Measurements from ENCODE around the gene DGKH.
"Not testable (repeated sequence)": the region's sequence is repeated elsewhere in the genome, so short reads cannot be mapped to it uniquely, and the experiment has no call there.

The DGKH gene

DNA sequence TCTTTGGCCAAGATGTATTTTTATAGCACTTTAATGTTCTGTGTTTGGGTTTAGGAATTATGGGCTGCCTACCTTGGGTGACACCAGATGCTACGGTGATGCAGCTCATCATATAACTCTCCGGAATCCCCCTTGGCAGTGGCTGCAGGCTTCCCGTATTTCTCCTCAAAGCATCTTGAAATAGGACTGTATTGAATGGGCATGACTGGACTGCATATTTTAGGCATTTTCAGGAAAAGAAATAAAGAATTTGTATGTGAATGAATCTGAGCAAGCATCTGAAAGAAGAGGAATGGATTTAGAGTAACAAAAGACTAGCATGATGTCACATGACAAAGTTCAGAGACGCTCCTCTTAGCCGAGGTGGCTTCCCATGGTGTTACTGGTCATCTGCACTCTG lies 70.6 kb downstream of the DGKH start:
- no peak for DNase-seq

DNA sequence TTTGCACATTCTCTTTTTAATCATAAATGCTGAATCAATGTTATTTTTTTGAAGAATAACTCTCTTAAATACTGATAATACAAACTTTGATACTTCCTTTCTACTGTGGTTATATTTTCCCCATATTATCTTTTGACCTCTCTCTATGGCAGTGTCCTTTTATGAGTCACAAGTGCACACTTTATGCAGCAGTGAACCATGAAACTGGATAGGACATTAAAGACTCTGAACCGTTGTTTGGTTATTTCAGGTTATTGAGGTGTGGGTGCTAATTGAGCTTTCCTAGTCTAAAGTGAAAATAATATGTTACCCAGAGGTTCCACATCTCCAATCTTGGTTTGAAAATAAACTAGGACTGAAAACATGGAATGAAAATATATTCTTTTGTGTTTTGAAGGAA lies 71.4 kb downstream of the DGKH start:
- DNase-seq, result no peak

DNA sequence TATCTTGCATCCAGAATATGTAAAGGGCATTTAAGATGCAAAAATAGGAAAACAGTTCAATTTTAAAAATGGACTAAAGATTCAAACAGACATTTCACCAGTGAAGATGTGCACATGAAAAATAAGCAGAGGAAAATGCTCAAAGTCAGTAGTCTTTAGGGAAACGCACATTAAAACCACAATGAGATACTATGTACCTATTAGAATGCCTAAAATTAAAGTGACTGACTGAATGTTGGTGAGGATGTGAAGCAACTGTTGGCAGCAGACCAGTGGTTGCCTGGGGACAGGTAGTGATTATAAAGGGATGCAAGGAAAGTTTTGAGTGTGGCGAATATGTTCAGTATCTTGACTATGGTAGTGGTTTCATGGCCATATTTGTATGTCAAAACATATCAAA lies 75.2 kb downstream of the DGKH start:
- no peak for DNase-seq

DNA sequence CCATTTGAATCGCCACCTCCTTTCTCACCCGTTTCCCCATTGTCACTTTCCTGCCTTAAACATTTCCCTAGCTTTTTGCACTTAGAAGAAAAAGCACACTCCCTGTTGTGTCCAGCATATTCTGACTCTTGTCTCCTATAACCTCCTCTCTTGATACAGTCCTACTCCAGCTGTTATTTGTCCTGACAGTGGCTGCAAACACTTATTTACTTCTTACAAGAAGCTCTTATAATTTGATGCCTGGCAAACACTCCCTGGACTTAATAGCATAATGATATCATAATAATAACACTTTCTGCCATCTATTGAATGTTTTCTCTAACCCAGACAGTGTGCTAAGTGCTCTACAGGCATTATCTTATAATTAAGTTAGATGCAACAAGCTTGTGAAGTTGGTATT lies 76.6 kb downstream of the DGKH start:
- DNase-seq, result no peak

DNA sequence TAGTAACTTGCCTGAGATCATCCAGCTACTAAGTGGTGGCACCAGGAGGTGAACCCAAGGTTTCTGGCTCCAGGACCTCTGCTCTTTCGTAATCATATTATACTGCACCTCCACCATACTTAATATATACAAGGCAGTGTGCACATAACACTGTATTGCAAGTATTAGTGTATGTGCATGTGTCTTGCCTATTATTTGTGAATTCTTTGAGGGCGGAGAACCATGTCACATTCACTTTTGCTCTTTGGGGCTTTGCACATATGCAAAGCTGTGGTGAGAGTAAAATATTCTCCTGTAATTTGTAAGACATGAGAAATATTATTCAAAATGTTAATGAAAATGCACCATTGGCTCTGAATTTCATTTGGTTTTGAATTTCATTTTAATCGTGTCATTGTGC lies 78.6 kb downstream of the DGKH start:
- DNase-seq, result no peak

DNA sequence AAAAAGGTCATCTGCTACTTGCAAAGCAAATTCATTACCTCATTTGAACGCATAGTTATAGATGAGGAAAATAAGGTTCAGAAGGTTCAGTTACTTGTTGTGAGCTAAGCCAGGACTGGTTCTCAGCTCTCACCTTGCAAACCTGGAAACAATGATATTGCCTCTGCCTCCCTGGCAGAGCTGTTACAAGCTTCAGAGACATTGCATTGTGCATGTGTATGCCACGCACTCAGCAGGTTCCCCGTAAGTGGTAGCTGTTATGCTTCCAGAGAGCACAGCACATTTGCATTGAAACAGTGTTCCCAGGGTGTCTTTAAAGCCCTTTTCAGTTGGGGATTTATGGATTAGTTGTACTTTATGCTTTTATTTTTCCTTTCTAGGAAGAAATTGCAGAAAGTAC lies 80.6 kb downstream of the DGKH start:
- DNase-seq, result no peak

DNA sequence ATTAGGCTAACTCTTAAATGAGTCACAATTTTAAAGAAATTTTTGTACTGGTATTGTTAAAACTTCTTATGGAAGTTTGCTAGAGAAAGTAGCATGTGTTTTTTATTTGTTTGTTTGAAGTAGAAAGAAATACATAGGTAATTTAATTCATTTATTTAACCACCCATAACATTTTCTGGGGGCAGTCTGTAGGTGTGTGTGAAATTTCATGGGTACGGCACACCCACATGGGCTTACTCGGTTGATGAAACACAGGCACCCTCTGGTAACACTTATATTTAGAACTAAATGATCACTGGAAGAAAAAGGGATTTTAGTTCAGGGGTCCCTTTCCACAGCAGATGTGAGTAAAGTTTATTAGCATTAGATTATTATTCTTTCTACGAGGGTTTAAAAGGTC lies 88.1 kb downstream of the DGKH start:
- no peak for DNase-seq

DNA sequence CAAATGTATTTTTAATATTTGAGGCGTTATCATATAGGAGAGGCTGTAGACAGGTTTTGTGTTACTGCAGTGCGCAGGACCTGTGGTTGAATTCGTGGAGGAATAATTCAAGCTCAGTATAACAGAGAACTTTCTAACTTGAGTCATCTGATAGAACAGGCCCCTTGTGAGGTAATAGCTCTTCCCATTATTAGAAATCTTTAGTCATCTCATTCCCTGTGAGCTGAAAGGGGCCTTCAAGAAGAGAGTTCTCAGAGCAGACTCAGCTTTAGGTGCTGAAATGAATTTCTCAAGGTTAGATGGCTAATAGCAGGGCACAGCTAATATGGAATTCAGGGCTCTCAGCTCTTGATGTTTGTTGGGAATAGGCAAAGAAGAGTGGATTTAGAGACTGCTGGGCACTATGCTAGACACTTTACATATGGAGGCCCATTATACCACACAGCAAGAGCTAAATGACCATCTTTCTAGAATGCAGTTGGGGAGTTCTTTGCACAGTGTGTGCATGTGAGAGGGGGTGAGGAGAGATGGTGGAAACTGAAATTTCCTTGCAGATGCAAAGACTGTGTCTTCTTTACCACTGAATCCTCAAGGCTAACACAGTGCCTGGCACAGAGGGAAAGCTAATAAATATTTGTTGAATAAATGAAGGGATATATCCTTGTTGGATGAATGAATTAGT lies 89.5 kb downstream of the DGKH start:
- DNase-seq, result no peak

DNA sequence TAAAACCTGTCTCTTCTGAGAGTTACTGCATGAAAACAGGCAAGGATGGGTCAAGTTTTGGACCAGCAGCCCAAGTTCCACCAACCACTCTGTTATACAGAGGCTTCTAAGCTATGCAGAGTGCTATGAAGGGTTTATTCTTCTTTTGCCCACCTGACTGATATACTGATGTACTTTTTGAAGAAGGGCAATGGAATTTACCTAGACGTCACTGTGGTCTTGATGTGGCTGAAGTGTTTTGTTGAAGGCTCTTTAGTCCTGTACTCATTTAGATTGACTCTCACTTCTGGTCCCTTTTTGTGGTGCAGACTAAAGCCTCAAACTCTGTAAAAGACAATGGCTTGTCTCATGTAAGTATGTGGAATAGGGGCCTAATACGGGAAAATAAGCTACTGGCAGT lies 92.0 kb downstream of the DGKH start:
- DNase-seq, result no peak

DNA sequence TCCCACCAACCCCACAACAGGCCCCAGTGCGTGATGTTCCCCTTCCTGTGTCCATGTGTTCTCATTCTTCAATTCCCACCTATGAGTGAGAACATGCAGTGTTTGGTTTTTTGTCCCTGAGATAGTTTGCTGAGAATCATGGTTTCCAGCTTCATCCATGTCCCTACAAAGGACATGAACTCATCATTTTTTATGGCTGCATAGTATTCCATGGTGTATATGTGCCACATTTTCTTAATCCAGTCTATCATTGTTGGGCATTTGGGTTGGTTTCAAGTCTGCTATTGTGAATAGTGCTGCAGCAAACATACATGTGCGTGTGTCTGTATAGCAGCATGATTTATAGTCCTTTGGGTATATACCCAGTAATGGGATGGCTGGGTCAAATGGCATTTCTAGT lies 92.6 kb downstream of the DGKH start:
- not testable (repeated sequence) for DNase-seq

DNA sequence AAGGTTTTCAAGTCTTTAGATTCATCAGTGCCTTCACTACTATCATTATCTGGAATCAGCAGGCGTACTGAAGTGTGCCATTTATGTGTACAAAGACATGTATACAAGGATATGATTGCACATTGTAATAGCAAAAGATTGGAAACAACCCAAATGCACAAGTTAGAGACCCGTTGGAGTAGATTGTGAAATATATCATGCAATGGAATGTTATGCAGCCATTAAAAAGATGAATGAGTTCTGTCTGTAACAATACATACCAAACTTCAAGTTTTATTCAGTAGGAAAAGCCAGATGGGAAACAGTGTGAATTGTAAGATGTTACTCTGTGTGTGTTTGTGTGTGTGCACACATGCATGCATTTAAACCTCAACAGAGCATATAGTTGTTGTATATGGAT lies 97.9 kb downstream of the DGKH start:
- DNase-seq, result no peak

DNA sequence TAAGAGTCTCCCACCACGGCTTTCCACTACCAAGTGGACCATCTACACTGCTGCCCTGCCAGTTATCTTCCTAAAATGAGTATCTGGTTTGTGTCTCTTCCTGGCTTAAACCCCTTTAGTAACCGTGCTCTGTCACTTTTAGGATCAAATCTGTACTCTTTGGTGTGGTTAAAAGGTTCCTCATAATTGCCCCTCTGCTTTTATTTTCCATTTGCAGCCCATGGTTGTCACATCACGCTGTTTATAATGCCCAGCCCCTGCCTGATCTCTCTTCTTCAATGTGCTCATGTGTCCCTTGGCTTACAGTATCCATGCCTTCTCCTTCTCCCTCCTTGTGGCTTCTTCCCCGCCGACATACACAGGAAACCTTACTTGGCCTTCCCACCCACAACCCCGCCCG lies 100.1 kb downstream of the DGKH start:
- no peak for DNase-seq

DNA sequence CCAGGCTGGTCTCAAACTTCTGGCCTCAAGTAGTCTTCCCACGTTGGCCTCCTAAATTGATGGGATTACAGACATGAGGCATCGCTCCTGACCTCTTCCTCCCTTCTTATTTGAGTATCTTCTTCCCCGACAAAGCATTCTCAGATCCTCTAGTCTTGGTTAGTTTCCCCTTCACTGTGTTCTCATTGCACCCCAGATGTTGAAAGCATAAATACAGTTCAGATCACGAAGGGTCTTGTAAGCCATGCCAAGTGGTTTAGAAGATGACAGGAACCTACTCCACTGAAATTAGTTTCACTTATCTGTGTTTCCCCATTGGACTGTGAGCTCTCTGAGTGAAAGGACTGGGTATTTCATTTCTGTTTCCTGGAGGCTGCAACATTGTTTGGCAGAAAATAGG lies 100.7 kb downstream of the DGKH start:
- DNase-seq, result no peak

DNA sequence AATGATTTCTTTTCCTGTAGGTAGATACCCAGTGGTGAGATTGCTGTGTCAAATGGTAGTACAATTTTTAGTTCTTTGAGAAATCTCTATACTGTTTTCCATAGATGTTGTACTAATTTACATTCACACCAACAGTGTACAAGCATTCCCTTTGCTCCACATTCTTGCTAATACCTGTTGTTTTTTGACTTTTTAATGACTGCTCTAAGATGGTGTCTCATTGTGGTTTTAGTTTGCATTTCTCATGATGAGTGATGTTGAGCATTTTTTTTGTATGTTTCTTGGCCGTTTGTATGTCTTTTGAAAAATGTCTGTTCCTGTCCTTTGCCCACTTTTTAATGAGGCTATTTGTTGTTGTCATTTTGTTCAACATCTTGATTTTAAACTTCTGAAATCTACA lies 103.3 kb downstream of the DGKH start:
- no peak for DNase-seq

DNA sequence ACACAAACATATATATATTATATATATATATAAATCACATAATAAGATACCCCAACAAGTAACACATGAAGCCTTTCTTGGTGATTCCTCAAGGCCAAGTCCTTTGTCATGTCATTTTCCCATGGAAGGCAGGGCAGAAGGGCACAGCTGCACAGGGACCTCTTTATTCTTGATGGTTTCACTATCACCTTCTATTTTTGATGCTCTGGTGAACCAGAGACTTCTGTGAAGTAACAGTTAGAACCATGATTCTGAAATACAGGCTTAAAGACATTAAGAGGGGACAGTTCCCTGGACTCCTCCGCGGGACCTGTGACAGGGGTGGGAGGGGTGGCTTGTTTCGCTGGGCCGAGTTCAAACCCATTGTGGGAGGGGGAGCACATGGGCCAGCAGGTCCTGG lies 104.0 kb downstream of the DGKH start:
- no peak for DNase-seq

DNA sequence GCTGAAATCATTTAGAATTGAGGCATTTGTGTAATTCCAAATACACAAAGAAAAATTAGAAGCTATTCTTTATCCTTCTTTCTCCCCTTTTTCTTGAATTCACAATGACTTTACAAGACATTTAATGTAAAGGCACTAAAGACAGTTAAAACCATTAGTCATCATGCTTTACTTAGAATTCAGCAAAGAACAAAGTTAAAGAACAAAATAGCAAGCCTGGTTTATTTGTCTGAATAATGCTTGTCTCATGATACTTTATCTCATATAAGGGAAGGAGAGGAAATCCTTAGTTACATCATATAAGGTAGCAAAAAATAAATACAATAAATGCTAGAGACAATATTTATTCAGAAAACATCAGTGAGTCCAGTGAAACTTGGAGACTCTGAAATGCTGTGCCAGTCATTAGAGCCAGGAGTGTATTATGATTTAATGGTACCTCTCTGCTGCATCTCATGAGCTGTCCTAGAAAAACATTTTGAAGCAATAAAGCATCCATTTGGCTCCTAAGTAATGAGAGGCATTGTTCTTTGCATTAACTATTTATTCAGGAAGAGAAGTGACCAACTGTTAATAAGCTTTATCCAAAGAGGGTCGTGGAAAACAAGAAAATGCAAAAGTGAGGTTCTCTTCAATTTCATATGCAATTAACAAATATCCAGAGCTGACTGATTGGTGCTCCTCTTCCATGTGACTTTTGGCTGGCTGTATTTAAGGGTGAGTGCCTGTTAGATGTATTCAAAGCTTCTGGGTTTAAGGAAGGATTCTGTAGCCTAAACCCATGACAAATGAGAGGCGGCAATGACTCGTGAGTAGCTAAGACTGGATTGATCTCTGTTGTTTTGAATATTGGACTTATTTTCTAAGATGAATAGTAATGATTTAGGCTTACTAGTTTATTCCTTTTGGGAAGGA lies 105.0 kb downstream of the DGKH start:
- no peak for DNase-seq

DNA sequence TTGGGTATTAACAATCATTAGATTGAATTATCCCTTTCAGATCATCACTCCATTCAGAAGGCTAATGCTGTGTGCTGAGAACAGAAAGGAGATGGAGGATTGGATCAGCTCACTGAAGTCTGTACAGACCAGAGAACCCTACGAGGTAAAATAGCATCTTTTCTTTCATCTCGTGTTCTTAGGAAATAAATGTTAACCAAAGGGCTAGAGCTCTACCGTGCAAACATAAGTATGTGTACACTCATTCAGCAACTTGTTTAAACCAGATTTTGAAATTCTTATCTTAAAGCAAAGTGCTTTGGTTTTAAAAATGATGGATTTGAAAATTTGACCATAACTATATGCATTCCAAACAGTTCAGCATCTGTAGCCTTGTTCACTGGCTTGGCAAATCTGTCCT lies 106.8 kb downstream of the DGKH start:
- no peak for DNase-seq

DNA sequence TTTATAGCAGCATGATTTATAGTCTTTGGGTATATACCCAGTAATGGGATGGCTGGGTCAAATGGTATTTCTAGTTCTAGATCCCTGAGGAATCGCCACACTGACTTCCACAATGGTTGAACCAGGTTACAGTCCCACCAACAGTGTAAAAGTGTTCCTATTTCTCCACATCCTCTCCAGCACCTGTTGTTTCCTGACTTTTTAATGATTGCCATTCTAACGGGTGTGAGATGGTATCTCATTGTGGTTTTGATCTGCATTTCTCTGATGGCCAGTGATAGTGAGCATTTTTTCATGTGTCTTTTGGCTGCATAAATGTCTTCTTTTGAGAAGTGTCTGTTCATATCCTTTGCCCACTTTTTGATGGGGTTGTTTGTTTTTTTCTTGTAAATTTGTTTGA lies 114.9 kb downstream of the DGKH start:
- DNase-seq, result not testable (repeated sequence)

DNA sequence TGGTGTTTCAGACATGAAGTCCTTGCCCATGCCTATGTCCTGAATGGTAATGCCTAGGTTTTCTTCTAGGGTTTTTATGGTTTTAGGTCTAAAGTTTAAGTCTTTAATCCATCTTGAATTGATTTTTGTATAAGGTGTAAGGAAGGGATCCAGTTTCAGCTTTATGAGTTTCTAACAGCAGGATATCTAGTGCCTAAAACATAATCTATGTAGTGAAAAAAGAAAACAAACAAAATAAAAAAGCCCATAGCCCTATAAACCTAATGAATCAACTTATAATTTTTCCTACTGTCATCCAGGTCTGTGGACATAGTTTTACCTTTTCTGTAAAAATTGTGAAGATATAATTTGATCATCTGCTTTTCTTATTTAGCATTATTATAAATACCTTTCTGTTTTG lies 115.5 kb downstream of the DGKH start:
- DNase-seq, result not testable (repeated sequence)

DNA sequence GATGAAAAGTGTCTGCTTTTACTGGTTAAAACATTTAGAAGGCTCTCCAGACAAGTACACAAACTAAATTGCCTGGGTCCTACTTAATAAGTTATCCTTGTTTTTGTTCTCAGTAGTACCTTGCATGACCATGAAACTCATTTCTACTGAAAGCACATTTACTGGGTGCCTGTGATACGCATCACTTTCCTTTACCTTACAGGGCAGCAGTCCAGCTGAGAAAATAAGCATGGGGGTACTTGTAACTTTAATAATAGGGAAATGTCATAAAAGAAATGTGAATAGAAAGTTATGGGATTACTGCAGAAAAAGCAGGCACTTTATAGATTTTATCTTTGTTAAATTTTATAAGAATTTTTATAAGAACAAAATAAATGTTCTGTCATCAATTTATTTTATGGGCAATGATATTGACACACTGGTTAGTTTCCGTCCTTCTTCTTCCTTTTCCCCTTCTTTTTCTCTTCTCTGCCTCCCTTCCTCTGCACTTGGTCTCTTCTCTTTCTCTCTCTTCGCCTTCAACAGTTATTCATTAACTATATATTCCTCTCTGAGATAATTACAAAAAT lies 116.2 kb downstream of the DGKH start:
- no peak for DNase-seq

DNA sequence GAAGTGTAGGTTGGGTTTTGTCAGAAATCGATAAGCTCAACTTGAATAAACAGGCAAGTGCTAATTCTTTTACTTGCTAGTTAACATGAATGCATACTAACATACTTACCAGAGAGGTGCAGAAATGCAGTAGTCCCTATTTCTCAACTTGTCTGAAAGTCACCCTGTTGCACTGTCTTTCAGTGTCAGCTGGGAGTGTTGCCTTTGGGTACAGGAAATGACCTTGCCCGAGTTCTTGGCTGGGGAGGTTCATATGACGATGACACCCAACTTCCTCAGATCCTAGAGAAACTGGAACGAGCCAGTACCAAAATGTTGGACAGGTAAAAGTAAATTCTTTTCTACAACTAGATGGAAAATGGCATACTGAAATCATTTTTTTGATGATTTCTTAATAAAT lies 120.0 kb downstream of the DGKH start:
- no peak for DNase-seq

DNA sequence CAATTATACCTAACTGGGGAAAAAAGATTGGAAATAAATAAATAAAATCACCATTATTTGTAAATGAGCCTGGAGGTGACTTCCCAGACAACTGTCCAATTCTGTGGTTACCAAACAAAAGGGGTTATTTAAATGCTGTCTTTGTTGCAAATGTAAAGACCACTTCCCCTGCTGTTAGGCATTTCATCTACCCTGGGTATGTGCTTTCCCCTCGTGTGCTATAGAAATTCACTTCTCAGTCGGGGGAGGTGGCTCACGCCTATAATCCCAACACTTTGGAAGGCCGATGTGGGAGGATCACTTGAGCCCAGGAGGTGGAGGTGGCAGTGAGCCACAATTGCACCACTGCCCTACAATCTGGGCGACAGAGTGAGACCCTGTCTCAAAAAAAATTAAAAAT lies 121.6 kb downstream of the DGKH start:
- DNase-seq, result no peak

DNA sequence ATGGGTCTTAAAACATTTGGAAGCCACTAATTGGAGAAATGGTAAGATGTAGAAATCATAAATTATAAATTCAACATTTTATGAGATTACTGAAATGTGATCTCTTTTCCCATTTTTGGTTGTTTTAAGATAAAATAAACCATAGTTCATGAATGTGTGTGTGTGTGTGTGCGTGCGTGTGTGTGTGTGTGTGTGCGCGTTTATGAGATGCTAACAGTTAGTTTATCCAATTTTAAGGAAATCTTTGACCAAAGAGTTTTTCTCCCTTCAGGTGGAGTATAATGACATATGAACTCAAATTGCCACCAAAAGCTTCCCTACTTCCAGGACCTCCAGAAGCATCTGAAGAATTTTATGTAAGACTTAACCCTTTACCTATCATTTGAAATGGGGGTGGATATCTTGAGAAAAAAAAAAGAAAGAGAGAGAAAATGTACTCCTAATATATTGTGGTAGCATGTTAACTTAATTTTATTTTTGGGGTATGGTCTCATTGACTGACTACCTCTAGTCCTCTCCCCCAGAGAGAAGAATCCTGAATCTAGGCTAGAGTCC lies 125.4 kb downstream of the DGKH start:
- no peak for DNase-seq
